Calu3 (cell line): Measurements from ENCODE around the gene NCOA1. TPM values are rescaled to one million over a fixed set of nuclear protein-coding genes. Genes with fewer than 3 reads are reported as not detected.

Experiments used
- BruUV-seq: library from RNA; stranded (reverse); fragments of 400-500 nt; replicated peaks from 2 replicates; lab custom pipeline; 2021; lab: Mats Ljungman, UMichigan
- CTCF ChIA-PET: fragments of 300-600 bp; sonication (Branson Sonifier 250); formaldehyde crosslinking; loops from one replicate; lab custom pipeline; 2022; ENCODE audit warnings: antibody characterized with exemption; lab: Charles Lee
- DNase-seq: peaks from one replicate; pipeline ENCODE4 v3.0.0; 2022
- H3K27ac Mint-ChIP-seq: one replicate; pipeline ENCODE4 v1.8.0; 2022; ENCODE audit warnings: mixed read lengths; ENCODE audit not compliant: unreplicated experiment
- H3K27me3 Mint-ChIP-seq: one replicate; pipeline ENCODE4 v1.8.0; 2022; ENCODE audit warnings: mixed read lengths; ENCODE audit not compliant: unreplicated experiment
- H3K36me3 Mint-ChIP-seq: one replicate; pipeline ENCODE4 v1.8.0; 2022; ENCODE audit warnings: mild to moderate bottlenecking, moderate library complexity, mixed read lengths; ENCODE audit not compliant: insufficient read depth, unreplicated experiment
- H3K4me1 Mint-ChIP-seq: one replicate; pipeline ENCODE4 v1.8.0; 2022; ENCODE audit warnings: mild to moderate bottlenecking, low read depth, mixed read lengths; ENCODE audit not compliant: unreplicated experiment
- H3K4me3 Mint-ChIP-seq: one replicate; pipeline ENCODE4 v1.8.0; 2022; ENCODE audit warnings: mild to moderate bottlenecking, low read depth, moderate library complexity, mixed read lengths; ENCODE audit not compliant: unreplicated experiment
- H3K9me3 Mint-ChIP-seq: one replicate; pipeline ENCODE4 v1.8.0; 2022; ENCODE audit warnings: low read depth, mixed read lengths; ENCODE audit not compliant: unreplicated experiment
- CTCF ChIP-seq: fragments of 200-600 bp; IDR thresholded peaks from one replicate; pipeline ENCODE4 v1.8.0; 2022; ENCODE audit warnings: antibody characterized with exemption; ENCODE audit not compliant: unreplicated experiment
- intact Hi-C: fragments of 100-400 bp; cut with micrococcal nuclease; formaldehyde crosslinking; loops from one replicate; pipeline ENCODE4 v1.10.0; 2022; ENCODE audit not compliant: unreplicated experiment
- total RNA-seq: library from RNA; stranded (reverse); gene quantifications from 2 replicates; pipeline ENCODE4 v1.2.3, GENCODE V29; 2022

Gene NCOA1
- total RNA-seq, 1 experiment from 2014 or later: 14.8 TPM

GRCh38 chr2:24768601-24769000 lies 277.5 kb downstream of the NCOA1 start:
- BruUV-seq: no TSS peak
- H3K27ac Mint-ChIP-seq: no peak overlapping the region
- no peak overlapping the region for H3K4me3 Mint-ChIP-seq
- H3K4me1 Mint-ChIP-seq: no peaks in the 10 kb centered on the region
- H3K27me3 Mint-ChIP-seq: no peaks in the 10 kb centered on the region
- intact Hi-C loops: no loop called here
- DNase-seq: no peak
- H3K36me3 Mint-ChIP-seq: no peaks in the 10 kb centered on the region
- TF ChIP-seq CTCF: no peak
- CTCF ChIA-PET: no interaction called here
- no peaks in the 10 kb centered on the region for H3K9me3 Mint-ChIP-seq

GRCh38 chr2:24771061-24771460 lies 280.0 kb downstream of the NCOA1 start:
- no peak for TF ChIP-seq CTCF
- Mint-ChIP-seq H3K9me3 (no peaks in the 10 kb centered on the region), H3K4me3 (no peak overlapping the region), H3K27ac (no peak overlapping the region), H3K36me3 (no peaks in the 10 kb centered on the region), H3K4me1 (no peaks in the 10 kb centered on the region), H3K27me3 (no peaks in the 10 kb centered on the region)
- BruUV-seq: no TSS peak
- intact Hi-C loops: no loop called here
- DNase-seq: no peak
- CTCF ChIA-PET: no interaction called here

- CTCF ChIA-PET: no interaction called here
- H3K36me3 Mint-ChIP-seq: no peaks in the 10 kb centered on the region
- no peak for TF ChIP-seq CTCF
- intact Hi-C loops: no loop called here
- H3K27me3 Mint-ChIP-seq: no peaks in the 10 kb centered on the region
- no peak overlapping the region for H3K27ac Mint-ChIP-seq
- no peak for DNase-seq
- H3K9me3 Mint-ChIP-seq: no peaks in the 10 kb centered on the region
- no peaks in the 10 kb centered on the region for H3K4me1 Mint-ChIP-seq
- no peak overlapping the region for H3K4me3 Mint-ChIP-seq
- no TSS peak for BruUV-seq
Observed at GRCh38 chr2:24771764-24772586, 280.9 kb downstream of the NCOA1 start.

- BruUV-seq: no TSS peak
- CTCF ChIA-PET: no interaction called here
- Mint-ChIP-seq H3K4me1 (no peaks in the 10 kb centered on the region), H3K36me3 (no peaks in the 10 kb centered on the region), H3K27ac (no peak overlapping the region), H3K27me3 (no peaks in the 10 kb centered on the region), H3K9me3 (no peaks in the 10 kb centered on the region), H3K4me3 (no peak overlapping the region)
- no peak for DNase-seq
- no peak for TF ChIP-seq CTCF
- intact Hi-C loops: no loop called here
Observed at GRCh38 chr2:24774373-24774772, 283.3 kb downstream of the NCOA1 start.
